Heart right ventricle (tissue), 16 donors: ENCODE results near the gene SSBP1. TPM values are rescaled to one million over a fixed set of nuclear protein-coding genes. Genes with fewer than 3 reads are reported as not detected.
"Not testable (repeated sequence)": the region's sequence is repeated elsewhere in the genome, so short reads cannot be mapped to it uniquely, and the experiment has no call there.

Experiments used
- ATAC-seq, 8 donors: fragments of 200-7000 bp; cut with Tn5 transposase; one replicate each; pipeline ENCODE4 v1.9.1; 2020; ENCODE audit warnings: mild to moderate bottlenecking in 8 of 8, moderate library complexity in 8 of 8, moderate number of reproducible peaks in 1 of 8
- DNase-seq, 2 donors: peaks; one replicate each; pipeline ENCODE4 v3.0.0-alpha.2; 2020
- H3K27ac ChIP-seq, 10 donors: fragments of 200-600 bp; sonication (generic) in 2 of 10; one replicate each; pipeline versions ENCODE4 v1.5.0 to v1.8.0; 2020 to 2022; ENCODE audit warnings: mild to moderate bottlenecking in 3 of 10
- H3K27me3 ChIP-seq, 7 donors: fragments of 200-600 bp; one replicate each; pipeline ENCODE4 v1.8.0; 2021 to 2022; ENCODE audit warnings: mild to moderate bottlenecking in 2 of 7
- H3K36me3 ChIP-seq, 9 donors: fragments of 200-600 bp; sonication (generic) in 1 of 9; one replicate each; pipeline versions ENCODE4 v1.5.0 to v1.8.0; 2020 to 2022; ENCODE audit warnings: mild to moderate bottlenecking in 2 of 9
- H3K4me1 ChIP-seq, 9 donors: fragments of 200-600 bp; sonication (generic) in 1 of 9; one replicate each; pipeline versions ENCODE4 v1.5.0 to v1.8.0; 2020 to 2022; ENCODE audit warnings: mild to moderate bottlenecking in 4 of 9
- H3K4me3 ChIP-seq, 10 donors: fragments of 200-600 bp; sonication (generic) in 2 of 10; one replicate each; pipeline versions ENCODE4 v1.5.0 to v1.8.0; 2020 to 2022; ENCODE audit warnings: mild to moderate bottlenecking in 7 of 10, moderate library complexity in 2 of 10
- H3K9me3 ChIP-seq, 11 donors: fragments of 200-600 bp in 10 of 11; sonication (generic) in 2 of 11; one replicate each; pipeline versions ENCODE4 v1.5.0 to v1.8.0; 2013 to 2022; ENCODE audit warnings: mild to moderate bottlenecking in 2 of 11, control low read depth in 1 of 11, moderate library complexity in 1 of 11
- CTCF ChIP-seq, 9 donors: fragments of 200-600 bp; sonication (generic) in 2 of 9; IDR thresholded peaks; one replicate each; pipeline versions ENCODE4 v1.5.0 to v1.8.0; 2021 to 2022; ENCODE audit warnings: antibody characterized with exemption in 9 of 9, mild to moderate bottlenecking in 5 of 9, moderate library complexity in 1 of 9
- WGBS, 2 donors: extraction: QIAGEN DNeasy Blood & Tissue Kit; methylation state at CpG; one replicate each; pipeline ENCODE4 v1.1.7; 2013; ENCODE audit warnings: inconsistent platforms in 1 of 2; 5-methylcytosine and 5-hydroxymethylcytosine counted together
- intact Hi-C, 10 donors: fragments of 100-400 bp; cut with DNase I; formaldehyde crosslinking; loops; one replicate each; pipeline versions ENCODE4 v1.11.1 to v1.14.2; 2022
- long read RNA-seq, 3 donors: library from polyadenylated mRNA; unstranded; transcript quantifications; one replicate each; pipeline ENCODE4 v2.0.0, GENCODE V29; 2020 to 2021
- polyA plus RNA-seq, 2 donors: library from polyadenylated mRNA; stranded (reverse); fragments of 200-250 nt; gene quantifications; one replicate each; pipeline ENCODE4 v1.2.3, GENCODE V29; 2013
- total RNA-seq, 10 donors: library from RNA; stranded (reverse); fragmentation: NEBNext Ultra II Directional in 3 of 10; extraction: Animal tissue kit (Norgen Biotek cat#: 25700) in 3 of 10; gene quantifications; one replicate each; pipeline versions ENCODE4 v1.2.1 to v1.2.4, GENCODE V29; 2021 to 2023
- donor health status: Arrhythmogenic right ventricular cardiomyopathy.
- donor health status: ischemic (EF 13 %, LVEDD 7.1; RV severe dilation, severe dysfunction).
- donor health status: healthy with polysubstance abuse.
- donor health status: DM: no; HTN: yes; CAD: no.
- donor health status: DM: no; HTN: no; CAD: no.
- donor health status: ischemic (EF 25% LVEDD 6.9; RV normal size, moderate dysfunction).
- donor health status: ischemic (EF 25% LVEDD 5.7; RV mildly dilated, moderate dysfunction).
- donor health status: healthy.
- donor health status: DM: yes; HTN: yes; CAD: no.
- donor health status: Ischemic cardiomyopathy.
- donor health status: ischemic (EF 35%, LVEDD 5.7; RV mildly dilated, moderate dysfunction).
- donor health status: nonischemic (EF 11% LVEDD 7.7; RV severe dilation, severe dysfunction).
- donor health status: DM: yes; HTN: yes; CAD: no.
- donor health status: PGD.
- donor health status: ischemic (EF 29% LVEDD 5.4; RV normal size, mild dysfunction).
- donor health status: nonischemic (EF 23%, LVEDD 6.1; RV moderate dilation, normal function).

Gene SSBP1
- total RNA-seq (100 to 1,000 TPM in 9 of 10 donors, 10 to 100 TPM in 1; 97.4 to 122 (median 107) TPM), polyA plus RNA-seq (100 to 1,000 TPM; 175 to 256 TPM)
- long read RNA-seq, donor 1, transcript SSBP1-214 (7 exons, 636 nt) = minor isoform, 7 of 53 reads
- long read RNA-seq, donor 1, transcript SSBP1-201 (7 exons, 687 nt) = major isoform, 32 of 53 reads
- long read RNA-seq, donor 1, partial matches to known transcripts = 4 of 53 reads
- long read RNA-seq, donor 1, other reads (novel, unspliced or antisense) = 5 of 53 reads
- long read RNA-seq, donor 2, transcript SSBP1-206 (7 exons, 630 nt) = minor isoform, 5 of 68 reads
- long read RNA-seq, donor 2, transcript SSBP1-201 (7 exons, 687 nt) = major isoform, 43 of 68 reads
- long read RNA-seq, donor 2, partial matches to known transcripts = 2 of 68 reads
- long read RNA-seq, donor 2, other reads (novel, unspliced or antisense) = 15 of 68 reads
- long read RNA-seq, donor 3, transcript SSBP1-201 (7 exons, 687 nt) = major isoform, 6 of 11 reads
- long read RNA-seq, donor 3, partial matches to known transcripts = 2 of 11 reads
- long read RNA-seq, donor 3, other reads (novel, unspliced or antisense) = 0 of 11 reads

- H3K4me1 ChIP-seq = peaks cover 6 to 35% (median 26%) of the 10 kb centered on the region in 9 donors
- H3K4me3 ChIP-seq = peak within 1 kb of the TSS; percentile 61 to 88 (median 77)
- H3K27me3 ChIP-seq = no peaks in the 10 kb centered on the region
- H3K36me3 ChIP-seq = peaks cover 0 to 39% (median 6%) of the 10 kb centered on the region in 9 donors
- intact Hi-C loops = loop anchor here in 9 of 10 donors (2.0 to 10.0 kb wide), 7 partner anchors 36 to 187 kb away; partner anchors contain the start of genes DENND11 (in 2 of the 9) and AGK (in 1 of the 9)
- peak; percentile 94 to 98 (median 96) for ATAC-seq
- peak; percentile 65 to 89 (median 79) for TF ChIP-seq CTCF (IDR thresholded peaks at IDR 0.05)
- peak; percentile 83 to 92 for DNase-seq
- no peaks in the 10 kb centered on the region for H3K9me3 ChIP-seq
- H3K27ac ChIP-seq = peak within 1 kb of the TSS in 9 of 10 donors; percentile 70 to 89 (median 80)
- 3 to 4% methylated on average over 46 of the region's 46 CpGs for WGBS, 2 donors
These were observed at the start of gene SSBP1 for GRCh38 chr7:141737836-141738591. SSBP1 (plus strand) TSS chr7:141738358; CDS start chr7:141739167, 809 bp downstream.

- H3K27me3 ChIP-seq, H3K4me3 ChIP-seq, H3K9me3 ChIP-seq, DNase-seq, intact Hi-C loops, ATAC-seq, H3K27ac ChIP-seq: not testable (repeated sequence)
- WGBS, 2 donors = 95 to 96% methylated on average over 3 of the region's 3 CpGs
- peaks cover 0 to 27% (median 11%) of the 10 kb centered on the region in 9 donors for H3K36me3 ChIP-seq
- peaks cover 0 to 33% (median 8%) of the 10 kb centered on the region in 9 donors for H3K4me1 ChIP-seq
These were observed 48.9 kb upstream of the SSBP1 start for GRCh38 chr7:141689072-141689825.

GRCh38 chr7:141691540-141691939 is 46.6 kb upstream of the SSBP1 start:
- ATAC-seq = no peak
- Histone ChIP-seq H3K27me3 (no peaks in the 10 kb centered on the region), H3K27ac (no peak overlapping the region), H3K9me3 (no peaks in the 10 kb centered on the region), H3K36me3 (peaks cover 0 to 5% (median 0%) of the 10 kb centered on the region in 9 donors), H3K4me3 (no peak overlapping the region), H3K4me1 (peaks cover 0 to 38% (median 17%) of the 10 kb centered on the region in 9 donors)
- 74 to 79% methylated on average over 3 of the region's 3 CpGs for WGBS, 2 donors
- intact Hi-C loops = no loop called here
- no peak for DNase-seq
- no peak for TF ChIP-seq CTCF (IDR thresholded peaks at IDR 0.05)

GRCh38 chr7:141691961-141692360 is 46.2 kb upstream of the SSBP1 start:
- TF ChIP-seq CTCF (IDR thresholded peaks at IDR 0.05) = no peak
- 82 to 85% methylated on average over 4 of the region's 4 CpGs for WGBS, 2 donors
- Histone ChIP-seq H3K27me3 (no peaks in the 10 kb centered on the region), H3K4me1 (peaks cover 0 to 38% (median 21%) of the 10 kb centered on the region in 9 donors), H3K27ac (no peak overlapping the region), H3K9me3 (no peaks in the 10 kb centered on the region), H3K36me3 (peaks cover 0 to 5% (median 0%) of the 10 kb centered on the region in 9 donors), H3K4me3 (no peak overlapping the region)
- ATAC-seq (no peak), DNase-seq (no peak)
- intact Hi-C loops = no loop called here
